Endothelial cell of umbilical vein (primary cell): Measurements from ENCODE around the gene RBM43. TPM values are rescaled to one million over a fixed set of nuclear protein-coding genes. Genes with fewer than 3 reads are reported as not detected.

Source experiments
- BruUV-seq: library from RNA; stranded (reverse); fragments of 400-500 nt; replicated peaks from 2 replicates; lab custom pipeline; 2021; lab: Mats Ljungman, UMichigan
- CTCF ChIA-PET: fragments of 300-600, 350-600 bp; sonication (Branson Sonifier 250); formaldehyde crosslinking; loops from one replicate; lab custom pipeline; 2021; ENCODE audit warnings: antibody characterized with exemption, inconsistent platforms; lab: Charles Lee
- POLR2A ChIA-PET: fragments of 300-600, 350-600 bp; sonication (Branson Sonifier 250); formaldehyde crosslinking; loops from one replicate; lab custom pipeline; 2021; ENCODE audit warnings: antibody characterized with exemption, inconsistent platforms; lab: Charles Lee
- DNase-seq: peaks from one replicate; pipeline ENCODE4 v3.0.0-alpha.2; 2011; ENCODE audit warnings: low read depth, low spot score
- FAIRE-seq: peaks from 2 replicates; lab custom pipeline; 2011; peaks lifted over from hg19 to GRCh38; lab: Jason Lieb, UNC
- H2AFZ ChIP-seq: 2 replicates; pipeline ENCODE4 v1.6.0; 2012; ENCODE audit warnings: low read depth, low read length, control low read depth, inconsistent platforms
- H3K27ac ChIP-seq: 2 replicates; pipeline ENCODE4 v1.5.1; 2011; ENCODE audit warnings: low read depth, mild to moderate bottlenecking, control low read depth, low read length, moderate library complexity; ENCODE audit not compliant: insufficient read depth
- H3K27me3 ChIP-seq, 2 experiments: 2 replicates each; pipeline versions ENCODE4 v1.6.0 to v1.6.1; 2011; ENCODE audit warnings: low read length in 2 of 2, mixed read lengths in 1 of 2; ENCODE audit not compliant: control insufficient read depth in 2 of 2, insufficient read depth in 2 of 2
- H3K36me3 ChIP-seq, 2 experiments: 2 replicates in 1 of 2; 3 replicates in 1 of 2; pipeline ENCODE4 v1.5.1; 2011; ENCODE audit warnings: low read length in 2 of 2, mild to moderate bottlenecking in 1 of 2, moderate library complexity in 1 of 2; ENCODE audit not compliant: control insufficient read depth in 2 of 2, insufficient read depth in 2 of 2; ENCODE audit errors: extremely low read depth in 1 of 2
- H3K4me1 ChIP-seq: 3 replicates; pipeline ENCODE4 v1.5.1; 2011; ENCODE audit warnings: mild to moderate bottlenecking, low read length; ENCODE audit not compliant: control insufficient read depth, insufficient read depth; ENCODE audit errors: extremely low read depth
- H3K4me2 ChIP-seq: 2 replicates; pipeline ENCODE4 v1.6.1; 2011; ENCODE audit warnings: low read length, control low read depth, mixed read lengths; ENCODE audit not compliant: insufficient read depth
- H3K4me3 ChIP-seq, 3 experiments: fragments of 200-600 bp in 1 of 3; sonication (generic), shearing (Covaris generic) in 1 of 3; replicated peaks in 1 of 3; 2 replicates each; pipeline ENCODE4 v1.5.1; 2011 to 2016; ENCODE audit warnings: control low read depth in 3 of 3, low read length in 3 of 3, mild to moderate bottlenecking in 2 of 3, inconsistent platforms in 1 of 3, low read depth in 1 of 3, moderate library complexity in 1 of 3; ENCODE audit not compliant: insufficient read depth in 1 of 3
- H3K79me2 ChIP-seq: 2 replicates; pipeline ENCODE4 v1.6.0; 2012; ENCODE audit warnings: low read length, inconsistent platforms; ENCODE audit not compliant: control insufficient read depth, insufficient read depth
- H3K9ac ChIP-seq: replicated peaks from 2 replicates; pipeline ENCODE3; 2011; ENCODE audit warnings: low read length, control low read depth; ENCODE audit not compliant: insufficient read depth; ENCODE audit errors: extremely low read depth
- H3K9me1 ChIP-seq: replicated peaks from 3 replicates; pipeline ENCODE4 v1.6.0; 2011; ENCODE audit warnings: mild to moderate bottlenecking, low read length; ENCODE audit not compliant: control insufficient read depth, insufficient read depth; ENCODE audit errors: extremely low read depth
- H3K9me3 ChIP-seq: replicated peaks from 2 replicates; pipeline ENCODE4 v1.5.1; 2012; ENCODE audit warnings: low read length, inconsistent platforms; ENCODE audit not compliant: control insufficient read depth, insufficient read depth
- H4K20me1 ChIP-seq: replicated peaks from 2 replicates; pipeline ENCODE3; 2011; ENCODE audit warnings: mild to moderate bottlenecking, low read length; ENCODE audit not compliant: control insufficient read depth, insufficient read depth; ENCODE audit errors: extremely low read depth
- CTCF ChIP-seq, 2 donors: IDR thresholded peaks; 1 replicate in 1 of 2; 2 replicates in 1 of 2; pipeline ENCODE4 v1.5.1; 2011; ENCODE audit warnings: low read length in 2 of 2, mild to moderate bottlenecking in 2 of 2, moderate library complexity in 2 of 2, control low read depth in 1 of 2, inconsistent platforms in 1 of 2, low read depth in 1 of 2; ENCODE audit not compliant: insufficient read depth in 1 of 2; ENCODE audit errors: extremely low read depth in 1 of 2
- EZH2 ChIP-seq: IDR thresholded peaks from 2 replicates; pipeline ENCODE4 v1.6.1; 2012; ENCODE audit warnings: borderline replicate concordance, low read depth, mild to moderate bottlenecking, moderate library complexity, low read length, inconsistent platforms; ENCODE audit not compliant: severe bottlenecking
- JUN ChIP-seq: IDR thresholded peaks from 2 replicates; pipeline ENCODE4 v1.6.1; 2011; ENCODE audit warnings: borderline replicate concordance, low read depth; ENCODE audit not compliant: insufficient read length, insufficient read depth
- MYC ChIP-seq: IDR thresholded peaks from one replicate; pipeline ENCODE4 v1.6.1; 2011; ENCODE audit warnings: mild to moderate bottlenecking, low read depth, low read length
- POLR2A ChIP-seq: IDR thresholded peaks from 2 replicates; pipeline ENCODE4 v1.6.1; 2012; ENCODE audit warnings: low read depth, mild to moderate bottlenecking, control low read depth, low read length
- dilution Hi-C: fragments of 300-500 bp; cut with MboI; formaldehyde crosslinking; loops from one replicate; pipeline ENCODE4 v1.15.0; 2019; ENCODE audit warnings: low sequenced_read_pairs; ENCODE audit not compliant: extremely low pct_ligation_motif_present
- intact Hi-C: fragments of 100-400 bp; cut with micrococcal nuclease; formaldehyde crosslinking; loops from one replicate; pipeline ENCODE4 v1.10.0; 2022
- polyA plus RNA-seq, 4 experiments: library from polyadenylated mRNA; depleted of rRNA in 3 of 4; stranded (reverse) in 3 of 4; unstranded in 1 of 4; fragments of >200 nt; gene quantifications; 2 replicates each; pipeline versions ENCODE4 v1.2.1 to v1.2.3, GENCODE V29; 2011 to 2012; ENCODE audit warnings: missing spikeins in 1 of 4
- total RNA-seq: library from RNA; stranded (reverse); gene quantifications from 2 replicates; pipeline ENCODE4 v1.2.3, GENCODE V29; 2021

The RBM43 gene
- total and polyA plus RNA-seq, 2 donors (not counting 3 experiments of a cell fraction or from before 2014, with no cell fraction given) = 3.7 to 6.5 TPM

GRCh38 chr2:151289972-151290866 is 28.6 kb upstream of the RBM43 start:
- peak overlapping the region; percentile 74 for H2AFZ ChIP-seq
- peak overlapping the region; percentile 100 for H3K4me2 ChIP-seq
- H3K9me3 ChIP-seq = no peaks in the 10 kb centered on the region
- H3K27ac ChIP-seq = peak overlapping the region; percentile 90
- no TSS peak for BruUV-seq
- peak overlapping the region; percentile 75 to 99 (median 78) for H3K4me3 ChIP-seq
- FAIRE-seq (peak; percentile 55), DNase-seq (peak; percentile 15)
- H3K9me1 ChIP-seq = no peaks in the 10 kb centered on the region
- intact Hi-C loops (loop anchor here (1.0 kb wide), 3 partner anchors 8 to 119 kb away; partner anchors contain the start of genes RBM43 and RIF1), dilution Hi-C loops (no loop called here)
- peaks cover 16% of the 10 kb centered on the region for H3K4me1 ChIP-seq
- H3K36me3 ChIP-seq = no peaks in the 10 kb centered on the region
- peaks cover 16% of the 10 kb centered on the region for H3K79me2 ChIP-seq
- TF ChIP-seq JUN (no peak), POLR2A (no peak), EZH2 (no peak), MYC (no peak), CTCF (IDR thresholded peaks at IDR 0.05; ENCODE audit: extremely low read depth in 1 of 2, insufficient read depth in 1 of 2, low read depth in 1 of 2, low read length in 2 of 2) (no peak)
- CTCF ChIA-PET = interaction anchor here (0.9 to 2.4 kb wide), 6 partner anchors 7 to 147 kb away, joined by 3 to 17 read pairs (median 5); partner anchors contain the start of genes RBM43 and RIF1
- H4K20me1 ChIP-seq = peaks cover 2% of the 10 kb centered on the region
- H3K9ac ChIP-seq = peak overlapping the region; percentile 91
- POLR2A ChIA-PET = interaction anchor here (0.7 kb wide), 1 partner anchor 30 kb away, joined by 4 read pairs; no protein-coding TSS in a partner anchor
- no peaks in the 10 kb centered on the region for H3K27me3 ChIP-seq
